GM19324 (cell line): Measurements from ENCODE around the gene LMAN1L.

Experiments
- ATAC-seq: cut with Tn5 transposase; IDR thresholded peaks from one replicate; pipeline ENCODE4 v1.9.1; 2021; ENCODE audit warnings: mild to moderate bottlenecking, moderate library complexity; ENCODE audit not compliant: unreplicated experiment, low FRiP score

Gene LMAN1L

GRCh38 chr15:74833376-74834107, 20.9 kb downstream of the LMAN1L start:
- no peak for ATAC-seq

GRCh38 chr15:74835312-74835823, 22.7 kb downstream of the LMAN1L start:
- ATAC-seq, result no peak

- ATAC-seq, result no peak
These were observed 24.2 kb downstream of the LMAN1L start for GRCh38 chr15:74836846-74837245.

- no peak for ATAC-seq
These were observed 25.0 kb downstream of the LMAN1L start for GRCh38 chr15:74837482-74838136.

- no peak for ATAC-seq
These were observed 25.5 kb downstream of the LMAN1L start for GRCh38 chr15:74838137-74838516.

- ATAC-seq, result no peak
These were observed 26.3 kb downstream of the LMAN1L start for GRCh38 chr15:74838746-74839525.

GRCh38 chr15:74839526-74840395, 27.1 kb downstream of the LMAN1L start:
- no peak for ATAC-seq

GRCh38 chr15:74840851-74841775, 28.5 kb downstream of the LMAN1L start:
- ATAC-seq, result no peak

- ATAC-seq, result no peak
These were observed 29.3 kb downstream of the LMAN1L start for GRCh38 chr15:74841891-74842373.

GRCh38 chr15:74842581-74843444, 30.2 kb downstream of the LMAN1L start, which contains the start of gene ULK3:
ULK3 (minus strand) TSS chr15:74843156; CDS start chr15:74843105, 51 bp downstream.
- ATAC-seq, result peak; percentile 86

- no peak for ATAC-seq
These were observed 30.8 kb downstream of the LMAN1L start for GRCh38 chr15:74843445-74843828.

GRCh38 chr15:74843891-74844299, 31.3 kb downstream of the LMAN1L start:
- no peak for ATAC-seq

- no peak for ATAC-seq
These were observed 31.9 kb downstream of the LMAN1L start for GRCh38 chr15:74844319-74845207.

GRCh38 chr15:74845208-74845568, 32.6 kb downstream of the LMAN1L start:
- no peak for ATAC-seq

GRCh38 chr15:74845581-74845980, 32.9 kb downstream of the LMAN1L start:
- ATAC-seq, result no peak

GRCh38 chr15:74847432-74847831, 34.8 kb downstream of the LMAN1L start:
- ATAC-seq, result no peak

- ATAC-seq, result no peak
These were observed 37.8 kb downstream of the LMAN1L start for GRCh38 chr15:74850393-74850792.
